Neural cell (in vitro differentiated cells): ENCODE data around the gene CROT. TPM values are rescaled to one million over a fixed set of nuclear protein-coding genes. Genes with fewer than 3 reads are reported as not detected.

Experiments used
- H2AFZ ChIP-seq: fragments of 200-600, 300-800 bp; sonication (generic), shearing (Covaris generic); 2 replicates; pipeline ENCODE4 v1.6.0; 2014; ENCODE audit warnings: low read depth, mild to moderate bottlenecking, antibody characterized with exemption, low read length, moderate library complexity
- H3F3A ChIP-seq: fragments of 200-600 bp; shearing (Covaris generic); 2 replicates; pipeline ENCODE4 v1.6.1; 2016; ENCODE audit warnings: mild to moderate bottlenecking, moderate library complexity, mixed read lengths, antibody characterized with exemption, low read length; ENCODE audit not compliant: insufficient read depth, poor library complexity, severe bottlenecking
- H3K27ac ChIP-seq: fragments of 200-600, 300-800 bp; sonication (generic), shearing (Covaris generic); 2 replicates; pipeline ENCODE4 v1.5.1; 2014; ENCODE audit warnings: mild to moderate bottlenecking, low read length, moderate library complexity
- H3K27me3 ChIP-seq: fragments of 300-800, 200-600 bp; sonication (generic), shearing (Covaris generic); 2 replicates; pipeline ENCODE4 v1.6.0; 2014; ENCODE audit warnings: mild to moderate bottlenecking, low read depth, low read length, moderate library complexity; ENCODE audit not compliant: insufficient read depth
- H3K36me3 ChIP-seq: fragments of 300-800, 200-600 bp; sonication (generic), shearing (Covaris generic); 2 replicates; pipeline ENCODE4 v1.5.1; 2014; ENCODE audit warnings: mild to moderate bottlenecking, antibody characterized with exemption, low read length, moderate library complexity; ENCODE audit not compliant: insufficient read depth
- H3K4me2 ChIP-seq: fragments of 300-800, 200-600 bp; sonication (generic), shearing (Covaris generic); 2 replicates; pipeline ENCODE4 v1.6.0; 2014; ENCODE audit warnings: mild to moderate bottlenecking, low read length
- H3K4me3 ChIP-seq: fragments of 300-800, 200-600 bp; sonication (generic), shearing (Covaris generic); 2 replicates; pipeline ENCODE4 v1.5.1; 2014; ENCODE audit warnings: mild to moderate bottlenecking, low read length, moderate library complexity
- H3K79me2 ChIP-seq: fragments of 200-600 bp; shearing (Covaris generic); replicated peaks from 2 replicates; pipeline ENCODE4 v1.6.0; 2014; ENCODE audit warnings: mild to moderate bottlenecking, low read length, moderate library complexity; ENCODE audit not compliant: insufficient read depth
- H3K9ac ChIP-seq: fragments of 300-800, 200-600 bp; sonication (generic), shearing (Covaris generic); 2 replicates; pipeline ENCODE4 v1.6.1; 2016; ENCODE audit warnings: mild to moderate bottlenecking, low read length, mixed read lengths
- H3K9me2 ChIP-seq: fragments of 200-600 bp; shearing (Covaris generic); 2 replicates; pipeline ENCODE4 v1.6.1; 2016; ENCODE audit warnings: mild to moderate bottlenecking, low read length, mixed read lengths; ENCODE audit not compliant: insufficient read depth
- H3K9me3 ChIP-seq: fragments of 200-600, 300-800 bp; sonication (generic), shearing (Covaris generic); 2 replicates; pipeline ENCODE4 v1.6.1; 2016; ENCODE audit warnings: mild to moderate bottlenecking, mixed run types, low read length, moderate library complexity, mixed read lengths
- H4K20me1 ChIP-seq: fragments of 200-600 bp; shearing (Covaris generic); 2 replicates; pipeline ENCODE4 v1.6.1; 2016; ENCODE audit warnings: mild to moderate bottlenecking, mixed run types; ENCODE audit not compliant: insufficient read depth
- EP300 ChIP-seq: fragments of 450-650 bp; conservative IDR thresholded peaks from 2 replicates; pipeline ENCODE4 v1.6.1; 2014; ENCODE audit warnings: antibody characterized with exemption, mild to moderate bottlenecking, moderate library complexity; ENCODE audit not compliant: poor library complexity, severe bottlenecking
- EZH2 ChIP-seq: fragments of 200-600, 300-800 bp; shearing (Covaris generic), sonication (generic); IDR thresholded peaks from 2 replicates; pipeline ENCODE4 v1.6.1; 2014; ENCODE audit warnings: antibody characterized with exemption, low read length, borderline replicate concordance, mild to moderate bottlenecking; ENCODE audit not compliant: insufficient read depth, poor library complexity, severe bottlenecking
- MXI1 ChIP-seq: fragments of 450-650 bp; conservative IDR thresholded peaks from 2 replicates; pipeline ENCODE4 v1.6.1; 2014; ENCODE audit warnings: antibody characterized with exemption, mild to moderate bottlenecking; ENCODE audit not compliant: poor library complexity, severe bottlenecking
- POLR2AphosphoS5 ChIP-seq: IDR thresholded peaks from 2 replicates; pipeline ENCODE4 v1.6.1; 2012
- RAD21 ChIP-seq: fragments of 450-650 bp; conservative IDR thresholded peaks from 2 replicates; pipeline ENCODE4 v1.6.1; 2014; ENCODE audit warnings: antibody characterized with exemption, mild to moderate bottlenecking, moderate library complexity
- SMC3 ChIP-seq: fragments of 450-650 bp; conservative IDR thresholded peaks from 2 replicates; pipeline ENCODE4 v1.6.1; 2014; ENCODE audit warnings: antibody characterized with exemption, mild to moderate bottlenecking, moderate library complexity; ENCODE audit not compliant: poor library complexity
- TAF1 ChIP-seq: IDR thresholded peaks from 2 replicates; pipeline ENCODE4 v1.6.1; 2012; ENCODE audit warnings: low read depth
- polyA plus RNA-seq: library from polyadenylated mRNA; depleted of rRNA; stranded (reverse); fragments of >200 nt; gene quantifications from 2 replicates; pipeline ENCODE4 v1.2.3, GENCODE V29; 2014
- TF ChIP-seq, protein P1 (sequence below): fragments of 450-650 bp; IDR thresholded peaks from 2 replicates; pipeline ENCODE4 v1.5.1; 2014; ENCODE audit warnings: antibody characterized with exemption, mild to moderate bottlenecking, moderate library complexity; ENCODE audit not compliant: poor library complexity, severe bottlenecking
- TF ChIP-seq, protein P2 (sequence below): IDR thresholded peaks from 2 replicates; pipeline ENCODE4 v1.6.1; 2012; ENCODE audit warnings: borderline replicate concordance

Gene CROT
- polyA plus RNA-seq, 1 donor from 2014 or later = 20.6 TPM

DNA sequence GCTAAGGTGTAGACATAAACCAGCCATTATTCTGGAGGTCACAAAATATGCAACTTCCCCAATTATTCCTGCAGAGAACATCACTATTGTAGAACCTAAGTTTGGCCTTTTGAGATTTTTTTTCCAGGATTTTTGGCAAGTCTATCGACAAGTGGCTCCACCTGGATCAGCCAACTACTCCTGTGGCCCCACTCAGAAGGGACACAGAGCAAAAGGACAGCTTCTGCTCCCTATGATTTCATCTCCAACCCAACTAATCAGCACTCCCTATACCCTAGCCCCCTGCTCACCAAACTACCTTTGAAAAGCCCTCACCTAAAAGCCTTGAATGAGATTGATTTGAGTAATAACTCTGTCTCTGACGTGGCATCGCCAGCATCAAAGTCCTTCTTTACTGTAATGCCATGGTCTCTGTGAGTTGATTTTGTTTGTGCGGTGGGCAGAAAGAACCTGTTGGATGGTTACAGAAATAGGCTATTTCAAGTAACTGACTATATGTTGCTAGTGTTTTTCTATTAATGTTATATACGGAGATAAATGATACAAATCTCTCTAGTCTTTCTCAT is 13.7 kb upstream of the CROT start:
- Histone ChIP-seq H3K27me3 (no peaks in the 10 kb centered on the region), H3K36me3 (peaks cover 5% of the 10 kb centered on the region), H2AFZ (no peak overlapping the region), H3K4me2 (no peak overlapping the region), H3K27ac (no peak overlapping the region), H3K9me3 (peaks cover 6% of the 10 kb centered on the region), H3K9me2 (no peaks in the 10 kb centered on the region), H3F3A (no peaks in the 10 kb centered on the region), H3K9ac (no peak overlapping the region), H3K79me2 (no peaks in the 10 kb centered on the region), H3K4me3 (no peak overlapping the region), H4K20me1 (no peaks in the 10 kb centered on the region)
- TF ChIP-seq SMC3 = no peak
- TF ChIP-seq RAD21 = no peak
- TF ChIP-seq MXI1 = no peak
- no peak for TF ChIP-seq EZH2
- TF ChIP-seq, protein P1, sequence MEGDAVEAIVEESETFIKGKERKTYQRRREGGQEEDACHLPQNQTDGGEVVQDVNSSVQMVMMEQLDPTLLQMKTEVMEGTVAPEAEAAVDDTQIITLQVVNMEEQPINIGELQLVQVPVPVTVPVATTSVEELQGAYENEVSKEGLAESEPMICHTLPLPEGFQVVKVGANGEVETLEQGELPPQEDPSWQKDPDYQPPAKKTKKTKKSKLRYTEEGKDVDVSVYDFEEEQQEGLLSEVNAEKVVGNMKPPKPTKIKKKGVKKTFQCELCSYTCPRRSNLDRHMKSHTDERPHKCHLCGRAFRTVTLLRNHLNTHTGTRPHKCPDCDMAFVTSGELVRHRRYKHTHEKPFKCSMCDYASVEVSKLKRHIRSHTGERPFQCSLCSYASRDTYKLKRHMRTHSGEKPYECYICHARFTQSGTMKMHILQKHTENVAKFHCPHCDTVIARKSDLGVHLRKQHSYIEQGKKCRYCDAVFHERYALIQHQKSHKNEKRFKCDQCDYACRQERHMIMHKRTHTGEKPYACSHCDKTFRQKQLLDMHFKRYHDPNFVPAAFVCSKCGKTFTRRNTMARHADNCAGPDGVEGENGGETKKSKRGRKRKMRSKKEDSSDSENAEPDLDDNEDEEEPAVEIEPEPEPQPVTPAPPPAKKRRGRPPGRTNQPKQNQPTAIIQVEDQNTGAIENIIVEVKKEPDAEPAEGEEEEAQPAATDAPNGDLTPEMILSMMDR = no peak
- no peak for TF ChIP-seq POLR2AphosphoS5
- TF ChIP-seq, protein P2, sequence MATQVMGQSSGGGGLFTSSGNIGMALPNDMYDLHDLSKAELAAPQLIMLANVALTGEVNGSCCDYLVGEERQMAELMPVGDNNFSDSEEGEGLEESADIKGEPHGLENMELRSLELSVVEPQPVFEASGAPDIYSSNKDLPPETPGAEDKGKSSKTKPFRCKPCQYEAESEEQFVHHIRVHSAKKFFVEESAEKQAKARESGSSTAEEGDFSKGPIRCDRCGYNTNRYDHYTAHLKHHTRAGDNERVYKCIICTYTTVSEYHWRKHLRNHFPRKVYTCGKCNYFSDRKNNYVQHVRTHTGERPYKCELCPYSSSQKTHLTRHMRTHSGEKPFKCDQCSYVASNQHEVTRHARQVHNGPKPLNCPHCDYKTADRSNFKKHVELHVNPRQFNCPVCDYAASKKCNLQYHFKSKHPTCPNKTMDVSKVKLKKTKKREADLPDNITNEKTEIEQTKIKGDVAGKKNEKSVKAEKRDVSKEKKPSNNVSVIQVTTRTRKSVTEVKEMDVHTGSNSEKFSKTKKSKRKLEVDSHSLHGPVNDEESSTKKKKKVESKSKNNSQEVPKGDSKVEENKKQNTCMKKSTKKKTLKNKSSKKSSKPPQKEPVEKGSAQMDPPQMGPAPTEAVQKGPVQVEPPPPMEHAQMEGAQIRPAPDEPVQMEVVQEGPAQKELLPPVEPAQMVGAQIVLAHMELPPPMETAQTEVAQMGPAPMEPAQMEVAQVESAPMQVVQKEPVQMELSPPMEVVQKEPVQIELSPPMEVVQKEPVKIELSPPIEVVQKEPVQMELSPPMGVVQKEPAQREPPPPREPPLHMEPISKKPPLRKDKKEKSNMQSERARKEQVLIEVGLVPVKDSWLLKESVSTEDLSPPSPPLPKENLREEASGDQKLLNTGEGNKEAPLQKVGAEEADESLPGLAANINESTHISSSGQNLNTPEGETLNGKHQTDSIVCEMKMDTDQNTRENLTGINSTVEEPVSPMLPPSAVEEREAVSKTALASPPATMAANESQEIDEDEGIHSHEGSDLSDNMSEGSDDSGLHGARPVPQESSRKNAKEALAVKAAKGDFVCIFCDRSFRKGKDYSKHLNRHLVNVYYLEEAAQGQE = no peak
- TF ChIP-seq TAF1 = no peak
- TF ChIP-seq EP300 = no peak

DNA sequence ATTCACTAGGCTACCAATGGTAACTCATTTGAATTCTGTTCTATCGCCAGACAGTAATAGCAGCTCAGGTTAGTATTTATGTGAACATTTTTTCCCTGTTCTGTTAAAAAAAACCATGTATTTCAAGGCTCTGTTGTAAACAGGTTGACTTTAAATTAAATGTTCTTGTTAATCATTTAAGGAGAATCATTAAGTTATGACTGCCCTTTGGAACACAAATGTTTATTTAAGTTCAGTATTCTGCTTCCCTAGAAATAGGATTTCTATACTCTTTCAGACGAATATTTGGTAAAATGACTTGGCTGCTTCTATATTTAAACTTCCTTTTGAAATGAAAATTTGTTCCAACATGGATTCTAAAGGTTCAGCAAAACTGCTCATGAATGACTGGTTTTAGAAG is 13.1 kb upstream of the CROT start:
- H3K9me2 ChIP-seq = no peaks in the 10 kb centered on the region
- H3K79me2 ChIP-seq = no peaks in the 10 kb centered on the region
- no peak overlapping the region for H3K4me2 ChIP-seq
- no peak overlapping the region for H3K9ac ChIP-seq
- TF ChIP-seq SMC3 = no peak
- no peak for TF ChIP-seq POLR2AphosphoS5
- TF ChIP-seq, protein P1 = no peak
- no peak for TF ChIP-seq RAD21
- TF ChIP-seq, protein P2 = no peak
- no peak for TF ChIP-seq MXI1
- no peak for TF ChIP-seq TAF1
- no peak for TF ChIP-seq EZH2
- TF ChIP-seq EP300 = no peak
- no peaks in the 10 kb centered on the region for H4K20me1 ChIP-seq
- peaks cover 5% of the 10 kb centered on the region for H3K36me3 ChIP-seq
- peaks cover 6% of the 10 kb centered on the region for H3K9me3 ChIP-seq
- H2AFZ ChIP-seq = no peak overlapping the region
- H3K4me3 ChIP-seq = no peak overlapping the region
- H3K27ac ChIP-seq = no peak overlapping the region
- no peaks in the 10 kb centered on the region for H3F3A ChIP-seq
- no peaks in the 10 kb centered on the region for H3K27me3 ChIP-seq
